SHP77 treated with DMSO at 0.1 percent for 48 hours (cell line): ENCODE results near the gene MYCL.

Source experiments
- DNase-seq: peaks from one replicate; lab custom pipeline; 2025; lab: John Stamatoyannopoulos, UW

Gene MYCL

GRCh38 chr1:39852214-39852791 is 49.4 kb downstream of the MYCL start:
- no peak for DNase-seq

DNA sequence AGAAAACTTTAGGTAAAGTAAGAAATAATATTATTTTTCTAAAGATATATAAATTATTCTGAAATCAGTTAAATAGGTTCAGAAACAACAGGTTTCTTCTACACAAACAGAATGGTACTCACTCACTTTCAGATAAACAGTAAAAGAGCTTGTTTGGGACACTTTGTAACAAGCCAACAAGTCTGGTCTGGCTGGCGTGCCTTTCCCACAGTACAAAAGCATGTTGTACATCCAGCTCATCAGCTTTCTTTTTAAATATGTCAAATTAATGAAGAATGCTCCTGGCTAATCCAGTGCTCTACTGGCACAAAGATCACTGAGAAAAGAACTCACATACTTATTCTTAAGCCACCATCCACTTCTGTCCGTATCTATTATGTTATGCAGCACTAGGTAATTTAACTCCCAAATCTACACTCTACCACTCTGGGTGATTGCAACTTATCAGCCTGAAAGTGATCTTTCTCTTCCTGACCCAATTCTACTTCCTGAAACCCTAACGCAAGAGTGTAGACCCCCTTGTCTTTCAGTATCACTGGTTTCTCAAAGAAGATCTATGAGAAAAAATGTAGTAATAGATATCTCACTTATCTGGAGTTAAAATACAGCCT is 51.0 kb downstream of the MYCL start:
- DNase-seq = no peak

GRCh38 chr1:39849203-39849602 is 52.5 kb downstream of the MYCL start:
- DNase-seq = peak; percentile 13

DNA sequence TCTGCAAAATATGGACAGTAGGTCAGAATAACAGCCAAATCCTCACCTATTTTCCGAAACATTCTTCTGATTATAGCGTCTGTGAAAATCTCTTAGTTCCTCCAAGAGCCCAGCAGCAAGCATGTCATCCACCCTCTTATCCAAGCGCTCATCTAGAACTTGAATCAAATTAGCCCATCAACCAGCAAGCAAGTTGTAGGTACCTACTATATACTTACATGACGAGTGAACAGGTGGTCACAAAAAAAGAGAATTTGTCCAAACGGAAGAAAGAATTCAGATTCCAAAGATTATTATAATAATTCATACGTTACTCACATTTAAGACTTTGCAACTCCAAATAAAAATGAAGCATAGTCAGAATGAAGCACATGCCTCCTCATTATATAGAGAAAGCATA is 53.8 kb downstream of the MYCL start:
- DNase-seq = no peak

- DNase-seq = no peak
Observed at GRCh38 chr1:39846796-39847195, 54.9 kb downstream of the MYCL start.

- DNase-seq = peak; percentile 99
Observed at GRCh38 chr1:39845569-39846566, 55.8 kb downstream of the MYCL start.
